Mucosa of gallbladder (tissue), 1 donor: ENCODE measurements around the gene OAS2. TPM values are rescaled to one million over a fixed set of nuclear protein-coding genes. Genes with fewer than 3 reads are reported as not detected.

ENCODE experiments used
- DNase-seq: peaks from one replicate; pipeline ENCODE4 v3.0.0-alpha.2; 2020; ENCODE audit warnings: low spot score
- total RNA-seq: library from RNA; stranded (reverse); gene quantifications from one replicate; pipeline ENCODE4 v1.2.1, GENCODE V29; 2021
- donor health status: DM: no; HTN: no; CAD: no.

OAS2 gene
- total RNA-seq, 1 donor from 2014 or later = 5.8 TPM

DNA sequence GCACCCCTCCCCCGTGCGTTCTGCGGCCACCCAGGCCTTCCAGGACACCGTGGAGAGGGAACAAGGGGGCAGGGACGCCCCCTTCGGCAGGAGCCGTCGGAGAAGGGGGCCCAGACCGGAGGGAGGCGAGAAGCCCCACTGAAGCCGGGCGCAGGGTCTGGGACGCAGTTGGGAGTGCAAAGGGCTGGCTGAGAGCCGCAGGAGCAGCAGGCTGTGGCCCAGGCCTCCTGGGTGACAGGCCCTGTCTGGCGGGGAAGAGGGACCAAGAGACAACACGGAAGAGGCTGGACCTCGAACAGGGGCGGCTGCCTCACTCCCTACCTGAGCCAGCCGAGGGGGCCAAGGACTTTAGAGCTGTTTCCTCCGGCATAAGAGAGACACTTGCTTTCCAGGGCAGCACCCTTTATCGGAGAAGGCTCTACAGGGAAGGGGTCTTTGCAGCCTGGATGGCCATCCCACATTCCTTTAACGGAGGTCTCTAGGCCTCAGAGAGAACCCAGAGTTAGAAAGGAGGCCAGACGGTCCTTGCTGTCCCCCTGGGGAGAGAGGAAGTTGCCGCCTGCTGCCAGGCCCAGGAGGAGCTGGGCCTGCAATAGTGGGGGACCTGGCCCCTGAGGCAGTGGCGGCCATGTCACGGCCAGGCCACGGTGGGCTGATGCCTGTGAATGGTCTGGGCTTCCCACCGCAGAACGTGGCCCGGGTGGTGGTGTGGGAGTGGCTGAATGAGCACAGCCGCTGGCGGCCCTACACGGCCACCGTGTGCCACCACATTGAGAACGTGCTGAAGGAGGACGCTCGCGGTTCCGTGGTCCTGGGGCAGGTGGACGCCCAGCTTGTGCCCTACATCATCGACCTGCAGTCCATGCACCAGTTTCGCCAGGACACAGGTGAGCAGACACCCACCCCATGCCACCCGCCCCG, 79.5 kb downstream of the OAS2 start:
- no peak for DNase-seq

DNA sequence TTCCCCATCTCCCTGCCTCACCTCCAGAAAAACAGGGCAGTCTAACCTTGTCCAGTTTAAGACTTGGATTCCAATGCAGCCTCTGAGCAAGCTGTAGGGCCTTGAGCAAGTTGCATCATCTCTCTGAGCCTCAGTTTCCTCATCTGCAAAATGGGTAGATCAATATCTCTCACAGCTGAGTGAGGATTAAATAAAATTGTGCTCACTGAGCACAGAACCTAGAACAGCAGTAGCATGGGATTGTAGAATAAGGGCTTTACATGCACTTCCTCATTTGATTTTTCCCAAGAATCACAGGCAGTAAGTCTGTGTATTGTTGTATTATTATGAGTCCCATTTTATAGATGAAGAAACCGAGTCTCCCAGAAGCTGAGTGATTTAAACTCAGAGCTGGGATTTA, 80.2 kb downstream of the OAS2 start:
- DNase-seq = no peak

DNA sequence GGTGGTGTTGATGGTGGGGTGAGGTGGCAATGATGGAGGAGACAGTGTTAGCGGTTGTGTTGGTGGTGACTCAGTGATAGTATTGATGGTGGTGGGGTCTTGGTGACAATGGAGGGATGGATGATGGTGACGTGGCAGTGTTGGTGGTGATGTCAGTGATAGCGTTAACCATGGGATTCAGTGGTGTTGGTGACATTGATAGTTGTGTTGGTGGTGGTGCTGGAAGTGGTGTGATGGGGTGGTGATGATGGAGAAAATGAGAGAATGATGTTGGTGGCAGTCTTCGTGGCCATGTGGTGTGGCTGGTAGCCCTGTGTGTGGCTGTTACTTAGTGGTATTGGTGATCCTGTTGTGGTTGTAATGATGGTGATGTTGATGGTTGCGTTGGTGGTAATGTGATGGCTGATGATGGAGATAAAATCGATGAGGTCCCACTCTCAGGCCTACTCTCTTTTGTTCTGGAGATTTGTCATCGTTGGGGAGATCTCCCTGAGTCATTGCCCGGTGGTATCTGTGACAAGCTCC, 80.8 kb downstream of the OAS2 start:
- no peak for DNase-seq

DNA sequence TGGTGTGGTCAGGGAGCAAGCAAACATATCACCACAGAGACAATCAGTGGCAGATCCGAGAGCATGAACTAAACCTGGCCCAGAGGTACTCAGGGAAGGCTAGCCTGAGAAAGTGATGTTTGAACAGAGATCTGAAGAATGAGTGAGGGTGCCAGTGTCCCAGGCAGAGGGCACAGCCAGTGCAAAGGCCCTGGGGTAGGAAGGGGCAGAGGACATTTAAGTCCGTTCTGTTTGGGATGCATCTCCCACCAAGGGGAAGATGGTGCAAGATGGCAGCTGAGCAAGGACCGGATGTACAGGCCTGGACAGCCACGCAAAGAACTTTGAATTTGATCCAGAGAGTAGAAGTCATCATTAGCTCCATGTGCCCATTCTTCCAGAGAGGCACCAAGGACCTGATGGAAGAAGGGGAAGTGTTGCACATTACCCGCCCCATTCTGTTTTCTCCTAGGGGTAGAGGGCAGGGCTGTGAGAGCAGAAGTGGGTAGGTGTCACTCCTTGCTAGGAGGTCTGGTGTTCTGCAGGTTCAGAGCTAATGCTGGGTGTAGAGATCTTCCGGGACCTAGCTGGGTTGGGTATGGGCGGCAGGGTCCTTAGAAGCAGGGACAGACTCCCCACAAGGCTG, 82.1 kb downstream of the OAS2 start:
- DNase-seq = no peak

DNA sequence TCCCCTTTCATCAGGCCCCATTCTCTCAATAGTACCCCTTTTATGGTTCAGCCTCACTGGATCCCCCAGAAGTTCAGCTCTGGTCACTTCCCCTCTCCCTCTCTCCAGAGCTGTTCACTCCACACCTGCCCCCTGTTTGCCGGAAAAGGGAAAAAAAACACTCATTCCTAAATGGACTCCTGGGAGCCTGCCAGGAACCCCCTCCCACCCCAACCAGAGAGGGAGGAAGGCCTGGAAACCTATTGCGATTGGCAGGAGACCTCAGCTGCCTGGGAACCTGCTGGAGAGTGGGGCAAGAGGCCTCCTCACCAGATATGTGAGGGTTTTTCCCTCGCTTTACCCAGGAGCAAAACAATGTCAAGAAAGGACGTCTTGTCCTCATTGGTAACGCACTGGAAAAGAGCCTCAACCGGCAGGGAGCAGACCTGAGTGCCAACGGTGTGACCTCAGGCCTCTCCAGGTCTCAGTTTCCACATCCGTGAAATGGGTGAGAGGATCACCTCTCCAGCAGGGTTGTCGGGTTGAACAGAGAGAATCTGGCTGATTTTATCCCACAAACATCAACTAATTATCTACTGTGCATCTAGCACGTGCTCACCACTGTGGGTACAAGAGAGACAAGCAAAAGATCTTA, 82.9 kb downstream of the OAS2 start:
- DNase-seq = no peak

Other genes with a start within 250 kb of the OAS2 start
- 0.09 TPM for gene RPH3A, start 186.8 kb upstream of the OAS2 start, total RNA-seq
- gene OAS1, start 71.6 kb upstream of the OAS2 start, total RNA-seq = 27.9 TPM
- 11.9 TPM for gene OAS3, start 40.0 kb upstream of the OAS2 start, total RNA-seq
- 4.1 TPM for gene DTX1, start 78.2 kb downstream of the OAS2 start, total RNA-seq
- gene RASAL1, start 157.2 kb downstream of the OAS2 start, total RNA-seq = 0.92 TPM
- not detected for gene CFAP73, start 171.2 kb downstream of the OAS2 start, total RNA-seq
- 55.9 TPM for gene DDX54, start 207.0 kb downstream of the OAS2 start, total RNA-seq
- 21.5 TPM for gene RITA1, start 207.2 kb downstream of the OAS2 start, total RNA-seq
- gene TPCN1, start 242.9 kb downstream of the OAS2 start, total RNA-seq = 97.1 TPM